K562 (cell line): ENCODE data around the gene SLC12A3. TPM values are rescaled to one million over a fixed set of nuclear protein-coding genes. Genes with fewer than 3 reads are reported as not detected.
A peak's percentile ranks its signal among the peaks of the same experiment; 100 is the strongest.

Experiments
- ATAC-seq: fragments of 200-7000 bp; cut with Tn5 transposase; 3 replicates; pipeline ENCODE4 v1.9.1; 2020; ENCODE audit warnings: moderate library complexity
- BruUV-seq: library from RNA; stranded (reverse); fragments of 400-500 nt; replicated peaks from 2 replicates; lab custom pipeline; 2021; lab: Mats Ljungman, UMichigan
- CTCF ChIA-PET: fragments of 300-600 bp; formaldehyde crosslinking; extraction: SDS; loops from one replicate; lab custom pipeline; 2021; ENCODE audit warnings: low intra/inter-chr PET ratio; lab: Yijun Ruan, JAX
- POLR2A ChIA-PET: fragments of 300-600, 350-650 bp; sonication (Branson Sonifier 250); formaldehyde crosslinking; extraction: SDS; loops from one replicate; lab custom pipeline; 2021; ENCODE audit warnings: antibody characterized with exemption, inconsistent platforms; lab: Yijun Ruan, JAX
- DNase-seq, 4 experiments: peaks; one replicate each; pipeline versions ENCODE4 v3.0.0 to v3.0.0-alpha.2; 2011 to 2018; ENCODE audit warnings: low spot score in 3 of 4, mixed read lengths in 3 of 4; ENCODE audit errors: extremely low read depth in 1 of 4
- FAIRE-seq: peaks from 2 replicates; lab custom pipeline; 2011; peaks lifted over from hg19 to GRCh38; lab: Jason Lieb, UNC
- H2AFZ ChIP-seq: 2 replicates; pipeline ENCODE4 v1.6.0; 2011; ENCODE audit warnings: low read depth, low read length, control low read depth, inconsistent platforms
- H3K27ac ChIP-seq: fragments of 200-600 bp; 3 replicates; pipeline ENCODE4 v1.8.0; 2011; ENCODE audit warnings: low read depth, mild to moderate bottlenecking, control low read depth, inconsistent platforms, low read length, moderate library complexity, mixed read lengths; ENCODE audit errors: extremely low read depth
- H3K27me3 ChIP-seq, 2 experiments: fragments of 300-600 bp in 1 of 2; 2 replicates in 1 of 2; 3 replicates in 1 of 2; pipeline versions ENCODE4 v1.6.0 to v1.8.0; 2011; ENCODE audit warnings: inconsistent platforms in 2 of 2, low read length in 2 of 2, mild to moderate bottlenecking in 1 of 2, mixed read lengths in 1 of 2, moderate library complexity in 1 of 2; ENCODE audit not compliant: control insufficient read depth in 2 of 2, insufficient read depth in 2 of 2
- H3K36me3 ChIP-seq: fragments of 300-600 bp; 3 replicates; pipeline ENCODE4 v1.8.0; 2011; ENCODE audit warnings: mild to moderate bottlenecking, low read length, inconsistent platforms; ENCODE audit not compliant: control insufficient read depth, insufficient read depth
- H3K4me1 ChIP-seq, 2 experiments: fragments of 200-600 bp in 1 of 2; replicated peaks in 1 of 2; 2 replicates in 1 of 2; 3 replicates in 1 of 2; pipeline versions ENCODE4 v1.5.1 to v1.8.0; 2011; ENCODE audit warnings: inconsistent platforms in 2 of 2, low read length in 2 of 2, mild to moderate bottlenecking in 1 of 2, mixed read lengths in 1 of 2, moderate library complexity in 1 of 2; ENCODE audit not compliant: control insufficient read depth in 2 of 2, insufficient read depth in 2 of 2
- H3K4me2 ChIP-seq: 2 replicates; pipeline ENCODE4 v1.6.1; 2011; ENCODE audit warnings: low read length, control low read depth, inconsistent platforms, mixed read lengths; ENCODE audit not compliant: insufficient read depth
- H3K4me3 ChIP-seq: fragments of 200-600 bp; sonication (generic), shearing (Covaris generic); 2 replicates; pipeline ENCODE4 v1.5.1; 2016; ENCODE audit warnings: control low read depth, inconsistent platforms
- H3K79me2 ChIP-seq: fragments of 200-600 bp; 3 replicates; pipeline ENCODE4 v1.8.0; 2011; ENCODE audit warnings: low read length, inconsistent platforms; ENCODE audit not compliant: control insufficient read depth, insufficient read depth
- H3K9ac ChIP-seq, 2 experiments: 2 replicates each; pipeline versions ENCODE4 v1.6.0 to v1.6.1; 2011; ENCODE audit warnings: low read depth in 2 of 2, low read length in 2 of 2, control low read depth in 1 of 2, inconsistent platforms in 1 of 2, mild to moderate bottlenecking in 1 of 2, mixed read lengths in 1 of 2; ENCODE audit not compliant: insufficient read depth in 1 of 2
- H3K9me1 ChIP-seq: one replicate; pipeline ENCODE4 v1.6.0; 2011; ENCODE audit warnings: inconsistent platforms, mild to moderate bottlenecking, low read length, moderate library complexity; ENCODE audit not compliant: control insufficient read depth, insufficient read depth
- H3K9me3 ChIP-seq: replicated peaks from 2 replicates; pipeline ENCODE4 v1.5.1; 2011; ENCODE audit warnings: low read depth, low read length, inconsistent platforms; ENCODE audit not compliant: control insufficient read depth, insufficient read depth
- H4K20me1 ChIP-seq: replicated peaks from 2 replicates; pipeline ENCODE4 v1.6.1; 2011; ENCODE audit warnings: low read length, inconsistent platforms, mixed read lengths; ENCODE audit not compliant: control insufficient read depth, insufficient read depth
- ELF2 ChIP-seq: fragments of 250-450 bp; sonication (Bioruptor Pico); IDR thresholded peaks from 2 replicates; pipeline ENCODE4 v1.5.0; 2021; ENCODE audit warnings: mild to moderate bottlenecking
- KAT7 ChIP-seq: sonication (generic); formaldehyde crosslinking; IDR thresholded peaks from 2 replicates; pipeline ENCODE4 v1.8.0; 2022; ENCODE audit warnings: missing genetic modification reagents, mild to moderate bottlenecking, borderline replicate concordance
- MEIS2 ChIP-seq: fragments of 450-650 bp; IDR thresholded peaks from 2 replicates; pipeline ENCODE4 v1.6.1; 2014; ENCODE audit warnings: mild to moderate bottlenecking; ENCODE audit not compliant: partially characterized antibody
- NBN ChIP-seq: fragments of 450-650 bp; IDR thresholded peaks from 2 replicates; pipeline ENCODE4 v1.6.1; 2016; ENCODE audit warnings: low read depth, mild to moderate bottlenecking
- POLR2B ChIP-seq: fragments of 450-650 bp; IDR thresholded peaks from 2 replicates; pipeline ENCODE4 v1.6.1; 2018; ENCODE audit warnings: low read depth; ENCODE audit not compliant: partially characterized antibody
- SIN3B ChIP-seq: fragments of 450-650 bp; IDR thresholded peaks from 2 replicates; pipeline ENCODE4 v1.6.1; 2017; ENCODE audit warnings: low read depth, mild to moderate bottlenecking, moderate library complexity
- SMAD2 ChIP-seq: fragments of 150-350 bp; IDR thresholded peaks from 2 replicates; pipeline ENCODE4 v1.6.1; 2014; ENCODE audit warnings: low read depth, mild to moderate bottlenecking, low read length
- TAF7 ChIP-seq: fragments of 450-650 bp; IDR thresholded peaks from 2 replicates; pipeline ENCODE4 v1.6.1; 2016; ENCODE audit warnings: missing genetic modification characterization, missing compliant biosample characterization
- TRIM24 ChIP-seq, 2 experiments: fragments of 450-650 bp; IDR thresholded peaks; 2 replicates each; pipeline ENCODE4 v1.6.1; 2016
- ZFP30 ChIP-seq: fragments of 250-450 bp; sonication (Bioruptor Pico); IDR thresholded peaks from 2 replicates; pipeline ENCODE4 v1.8.0; 2022; ENCODE audit warnings: moderate library complexity, mild to moderate bottlenecking, inconsistent platforms, borderline replicate concordance
- ZSCAN32 ChIP-seq: fragments of 450-650 bp; formaldehyde crosslinking; IDR thresholded peaks from 2 replicates; pipeline ENCODE4 v1.4.0; 2020; ENCODE audit warnings: mild to moderate bottlenecking, moderate library complexity
- WGBS: fragments of 100-300 bp; shearing (Covaris generic); methylation state at CpG from one replicate; pipeline ENCODE4 v1.1.6; 2016; ENCODE audit warnings: low coverage, mixed read lengths; ENCODE audit not compliant: insufficient coverage; ENCODE audit errors: missing lambda C conversion rate; 5-methylcytosine and 5-hydroxymethylcytosine counted together
- in situ Hi-C: fragments of 300-500 bp; cut with MboI; formaldehyde crosslinking; loops from 4 replicates; pipeline ENCODE4 v1.15.0; 2018; ENCODE audit warnings: inconsistent platforms, mixed read lengths
- intact Hi-C: fragments of 100-400 bp; cut with micrococcal nuclease; formaldehyde crosslinking; loops from 2 replicates; pipeline ENCODE4 v1.14.2; 2022
- polyA plus RNA-seq, 8 experiments: library from polyadenylated mRNA; depleted of rRNA in 4 of 8; stranded (reverse) in 5 of 8; unstranded in 3 of 8; fragments of >200 nt; fragmentation: Nextera tagmentation in 2 of 8; fragmentation: Illumina TruSeq in 1 of 8; extraction: Ambion mirVana in 2 of 8; extraction: Trizol in 1 of 8; gene quantifications; 2 replicates each; pipeline versions ENCODE4 v1.2.1 to v1.2.3, GENCODE V29; 2011 to 2014; ENCODE audit warnings: inconsistent platforms in 1 of 8, missing spikeins in 1 of 8
- total RNA-seq, 7 experiments: library from RNA; depleted of rRNA in 6 of 7; stranded (reverse); fragments of >200 nt in 6 of 7; fragmentation: Illumina TruSeq in 2 of 7; extraction: Trizol in 2 of 7; gene quantifications; 2 replicates each; pipeline versions ENCODE4 v1.2.1 to v1.2.3, GENCODE V29; 2011 to 2021; ENCODE audit warnings: low replicate concordance in 1 of 7
- TF ChIP-seq, protein P1 (sequence below): fragments of 450-650 bp; formaldehyde crosslinking; IDR thresholded peaks from 2 replicates; pipeline ENCODE4 v1.4.0; 2022; ENCODE audit warnings: mild to moderate bottlenecking, moderate library complexity
- TF ChIP-seq, protein P2 (sequence below), 2 experiments: fragments of 450-650 bp in 1 of 2; sonication (generic) in 1 of 2; formaldehyde crosslinking in 1 of 2; IDR thresholded peaks in 1 of 2; conservative IDR thresholded peaks in 1 of 2; 2 replicates each; pipeline versions ENCODE4 v1.6.1 to v1.8.1; 2016 to 2023; ENCODE audit warnings: mild to moderate bottlenecking in 2 of 2, moderate library complexity in 2 of 2, inconsistent platforms in 1 of 2, missing genetic modification reagents in 1 of 2

The SLC12A3 gene
- total and polyA plus RNA-seq, 9 of the 15 experiments (the other 6 are each of a cell fraction or from before 2014, with no cell fraction given): not detected

DNA sequence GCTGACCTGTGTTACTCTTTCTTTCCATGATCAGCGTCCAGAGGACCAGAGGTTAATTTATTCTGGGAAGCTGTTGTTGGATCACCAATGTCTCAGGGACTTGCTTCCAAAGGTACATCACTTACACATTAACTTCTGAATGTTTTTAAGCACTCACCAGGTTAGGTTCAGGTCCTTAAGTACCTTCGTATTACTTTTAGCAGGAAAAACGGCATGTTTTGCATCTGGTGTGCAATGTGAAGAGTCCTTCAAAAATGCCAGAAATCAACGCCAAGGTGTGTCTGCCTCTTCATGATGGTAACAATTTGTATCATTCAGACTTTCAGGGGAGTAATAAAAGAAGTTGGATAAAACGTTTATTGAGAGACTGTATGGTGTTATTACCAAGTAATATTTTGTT lies 70.2 kb downstream of the SLC12A3 start:
- DNase-seq (no peak), ATAC-seq (no peak), FAIRE-seq (no peak)
- Histone ChIP-seq H3K9ac (no peak overlapping the region), H3K36me3 (peaks cover 63% of the 10 kb centered on the region), H3K79me2 (peaks cover 43% of the 10 kb centered on the region), H4K20me1 (peaks cover 18% of the 10 kb centered on the region; the same call in 1 of the 2 replicates), H3K4me2 (peak overlapping the region; percentile 38; the same call in 1 of the 2 replicates), H3K9me3 (no peaks in the 10 kb centered on the region), H2AFZ (no peak overlapping the region), H3K4me3 (no peak overlapping the region; the same call in 1 of the 2 replicates), H3K27me3 (no peaks in the 10 kb centered on the region), H3K9me1 (no peaks in the 10 kb centered on the region), H3K27ac (no peak overlapping the region), H3K4me1 (peaks cover 17 to 22% of the 10 kb centered on the region in 2 experiments; a peak in 4 of 5 replicates)
- CTCF ChIA-PET: no interaction called here
- TF ChIP-seq KAT7 (CRISPR knock-in tag) (0 out of 2 replicates have a peak, but pooled peaks have one; percentile 19), POLR2B (no peak)
- intact Hi-C loops: no loop called here
- in situ Hi-C loops: no loop called here
- no TSS peak for BruUV-seq
- POLR2A ChIA-PET: interaction anchor here (0.9 to 6.1 kb wide), 4 partner anchors 9 to 22 kb away, joined by 3 to 102 read pairs (median 43); no protein-coding TSS in a partner anchor
- WGBS: 55% methylated on average over 5 of the region's 5 CpGs

DNA sequence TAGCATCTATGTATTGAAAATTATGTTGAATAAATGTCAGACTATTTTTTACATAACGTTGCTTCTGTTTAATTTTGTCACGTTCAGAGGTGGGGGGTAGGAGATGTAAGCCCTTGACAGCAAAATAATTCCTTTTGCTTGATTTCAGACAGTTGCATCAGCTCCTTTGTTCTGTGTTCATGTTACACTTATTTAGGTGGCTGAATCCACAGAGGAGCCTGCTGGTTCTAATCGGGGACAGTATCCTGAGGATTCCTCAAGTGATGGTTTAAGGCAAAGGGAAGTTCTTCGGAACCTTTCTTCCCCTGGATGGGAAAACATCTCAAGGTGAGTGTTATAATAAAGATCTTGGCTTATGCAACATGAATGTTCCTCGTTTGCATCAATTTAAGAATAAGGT lies 71.5 kb downstream of the SLC12A3 start:
- FAIRE-seq (no peak), DNase-seq (no peak), ATAC-seq (no peak)
- Histone ChIP-seq H3K79me2 (peaks cover 40% of the 10 kb centered on the region), H3K9me3 (no peaks in the 10 kb centered on the region), H3K9ac (no peak overlapping the region), H3K4me2 (no peak overlapping the region), H3K27ac (no peak overlapping the region), H3K4me1 (peaks cover 12 to 13% of the 10 kb centered on the region in 2 experiments; a peak in 4 of 5 replicates), H4K20me1 (peaks cover 18% of the 10 kb centered on the region; the same call in 1 of the 2 replicates), H3K36me3 (peaks cover 74% of the 10 kb centered on the region), H3K9me1 (no peaks in the 10 kb centered on the region), H2AFZ (no peak overlapping the region), H3K4me3 (no peak overlapping the region), H3K27me3 (no peaks in the 10 kb centered on the region)
- no TSS peak for BruUV-seq
- in situ Hi-C loops (no loop called here), intact Hi-C loops (no loop called here)
- ChIA-PET POLR2A (interaction anchor here (0.6 to 2.3 kb wide), 3 partner anchors 9 to 239 kb away, joined by 3 to 7 read pairs (median 3); no protein-coding TSS in a partner anchor), CTCF (no interaction called here)
- WGBS: 57% methylated on average over 5 of the region's 5 CpGs
- no peak for TF ChIP-seq NBN
- no peak for TF ChIP-seq SMAD2
- no peak for TF ChIP-seq SIN3B
- peak; percentile 81 for TF ChIP-seq ZSCAN32
- TF ChIP-seq TAF7 (tag): 0 out of 2 replicates have a peak, but pooled peaks have one; percentile 21
- no peak for TF ChIP-seq ELF2 (CRISPR knock-in tag)
- no peak for TF ChIP-seq ZFP30 (CRISPR knock-in tag)
- TF ChIP-seq, protein P1, sequence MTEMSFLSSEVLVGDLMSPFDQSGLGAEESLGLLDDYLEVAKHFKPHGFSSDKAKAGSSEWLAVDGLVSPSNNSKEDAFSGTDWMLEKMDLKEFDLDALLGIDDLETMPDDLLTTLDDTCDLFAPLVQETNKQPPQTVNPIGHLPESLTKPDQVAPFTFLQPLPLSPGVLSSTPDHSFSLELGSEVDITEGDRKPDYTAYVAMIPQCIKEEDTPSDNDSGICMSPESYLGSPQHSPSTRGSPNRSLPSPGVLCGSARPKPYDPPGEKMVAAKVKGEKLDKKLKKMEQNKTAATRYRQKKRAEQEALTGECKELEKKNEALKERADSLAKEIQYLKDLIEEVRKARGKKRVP (CRISPR knock-in tag): peak; percentile 90
- TF ChIP-seq, protein P2, sequence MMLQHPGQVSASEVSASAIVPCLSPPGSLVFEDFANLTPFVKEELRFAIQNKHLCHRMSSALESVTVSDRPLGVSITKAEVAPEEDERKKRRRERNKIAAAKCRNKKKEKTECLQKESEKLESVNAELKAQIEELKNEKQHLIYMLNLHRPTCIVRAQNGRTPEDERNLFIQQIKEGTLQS (IDR thresholded peaks at IDR 0.05): peak; percentile 58; the same call in 1 of the 2 replicates
- TF ChIP-seq, protein P2 (CRISPR knock-in tag; conservative IDR thresholded peaks at IDR 0.05): no peak
- peak; percentile 20 for TF ChIP-seq MEIS2
- peak; percentile 56 to 74; a peak in 2 of 4 replicates for TF ChIP-seq TRIM24 (IDR thresholded peaks at IDR 0.05)
